Adipocyte (in vitro differentiated cells): ENCODE data around the gene CNDP1.

ENCODE experiments used
- DNase-seq: peaks from one replicate; pipeline ENCODE4 v3.0.0-alpha.2; 2015; ENCODE audit warnings: low read depth
- H3K27me3 ChIP-seq: replicated peaks from 2 replicates; pipeline ENCODE4 v1.7.0; 2013; ENCODE audit warnings: mild to moderate bottlenecking, low read length, moderate library complexity; ENCODE audit not compliant: control insufficient read depth, insufficient read depth
- H3K36me3 ChIP-seq: 2 replicates; pipeline ENCODE4 v1.7.0; 2013; ENCODE audit warnings: low read length, mild to moderate bottlenecking, moderate library complexity; ENCODE audit not compliant: control insufficient read depth, insufficient read depth, severe bottlenecking
- H3K4me1 ChIP-seq: 2 replicates; pipeline ENCODE4 v1.7.0; 2013; ENCODE audit warnings: mild to moderate bottlenecking, low read length, moderate library complexity; ENCODE audit not compliant: control insufficient read depth, insufficient read depth
- H3K4me3 ChIP-seq: 2 replicates; pipeline ENCODE4 v1.7.0; 2013; ENCODE audit warnings: mild to moderate bottlenecking, low read length, moderate library complexity
- H3K9ac ChIP-seq: 2 replicates; pipeline ENCODE4 v1.7.0; 2013; ENCODE audit warnings: mild to moderate bottlenecking, low read length, moderate library complexity
- H3K9me3 ChIP-seq: 2 replicates; pipeline ENCODE4 v1.7.0; 2013; ENCODE audit warnings: mild to moderate bottlenecking, low read length, moderate library complexity; ENCODE audit not compliant: control insufficient read depth

CNDP1 gene

DNA sequence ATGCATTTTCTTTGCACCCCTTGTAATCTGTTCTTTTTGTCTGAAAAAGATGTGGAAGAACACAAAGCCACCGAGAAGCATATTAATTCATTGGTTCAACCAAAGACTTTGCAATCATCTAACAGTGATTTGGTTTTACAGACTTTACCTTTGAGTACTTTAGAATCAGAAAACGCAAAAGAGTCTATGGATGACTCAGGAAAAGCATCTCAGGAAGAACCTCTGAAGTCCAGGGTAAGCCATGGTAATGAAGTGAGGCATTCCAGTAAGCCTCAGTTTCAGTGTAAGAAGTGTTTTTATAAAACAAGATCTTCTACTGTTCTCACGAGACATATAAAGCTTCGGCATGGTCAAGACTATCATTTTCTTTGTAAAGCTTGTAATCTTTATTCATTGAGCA, 98.6 kb downstream of the CNDP1 start:
- Histone ChIP-seq H3K9ac (no peak overlapping the region), H3K4me1 (peaks cover 7% of the 10 kb centered on the region), H3K9me3 (no peaks in the 10 kb centered on the region), H3K27me3 (no peaks in the 10 kb centered on the region), H3K4me3 (no peak overlapping the region), H3K36me3 (peaks cover 29% of the 10 kb centered on the region)
- DNase-seq: no peak

DNA sequence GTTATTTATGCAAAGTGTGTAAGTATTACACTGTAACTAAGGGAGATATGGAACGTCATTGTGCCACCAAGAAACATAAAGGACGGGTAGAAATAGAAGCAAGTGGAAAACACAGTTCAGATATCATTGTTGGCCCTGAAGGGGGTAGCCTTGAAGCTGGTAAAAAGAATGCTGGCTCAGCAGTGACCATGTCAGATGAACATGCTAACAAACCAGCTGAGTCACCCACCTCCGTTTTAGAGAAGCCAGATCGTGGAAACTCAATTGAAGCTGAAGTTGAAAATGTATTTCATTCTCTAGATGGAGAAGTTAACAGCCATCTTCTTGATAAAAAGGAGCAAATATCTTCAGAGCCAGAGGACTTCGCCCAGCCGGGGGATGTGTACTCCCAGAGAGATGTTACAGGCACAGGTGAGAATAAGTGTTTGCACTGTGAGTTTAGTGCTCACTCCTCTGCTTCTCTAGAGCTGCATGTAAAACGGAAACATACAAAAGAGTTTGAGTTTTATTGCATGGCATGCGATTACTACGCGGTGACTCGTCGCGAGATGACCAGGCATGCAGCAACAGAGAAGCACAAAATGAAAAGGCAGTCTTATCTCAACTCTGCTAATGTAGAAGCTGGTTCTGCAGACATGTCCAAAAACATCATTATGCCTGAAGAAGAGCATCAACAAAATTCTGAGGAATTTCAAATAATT, 99.5 kb downstream of the CNDP1 start:
- no peak for DNase-seq

GRCh38 chr18:74635224-74635975, 101.1 kb downstream of the CNDP1 start:
- H3K4me1 ChIP-seq: peaks cover 7% of the 10 kb centered on the region
- no peak overlapping the region for H3K4me3 ChIP-seq
- DNase-seq: no peak
- H3K36me3 ChIP-seq: peaks cover 29% of the 10 kb centered on the region
- H3K9me3 ChIP-seq: no peaks in the 10 kb centered on the region
- no peak overlapping the region for H3K9ac ChIP-seq
- H3K27me3 ChIP-seq: no peaks in the 10 kb centered on the region

More for the DNA sequence above, 99.5 kb downstream of the CNDP1 start:
- Histone ChIP-seq H3K4me3 (no peak overlapping the region), H3K9ac (no peak overlapping the region), H3K36me3 (peaks cover 29% of the 10 kb centered on the region), H3K9me3 (no peaks in the 10 kb centered on the region), H3K27me3 (no peaks in the 10 kb centered on the region), H3K4me1 (peaks cover 7% of the 10 kb centered on the region)
